Liver (tissue), 9 donors: Measurements from ENCODE around the gene CCDC71. TPM values are rescaled to one million over a fixed set of nuclear protein-coding genes. Genes with fewer than 3 reads are reported as not detected.

Source experiments
- DNase-seq: peaks from one replicate; pipeline ENCODE4 v3.0.0-alpha.2; 2017; ENCODE audit warnings: low spot score
- H3K27ac ChIP-seq, 2 donors: one replicate each; pipeline ENCODE4 v1.7.0; 2013; ENCODE audit warnings: inconsistent platforms in 2 of 2, low read length in 2 of 2, control low read depth in 1 of 2, low read depth in 1 of 2, mild to moderate bottlenecking in 1 of 2
- H3K27me3 ChIP-seq, 4 donors: one replicate each; pipeline versions ENCODE4 v1.6.1 to v1.7.0; 2013; ENCODE audit warnings: low read length in 3 of 4, inconsistent platforms in 1 of 4, mild to moderate bottlenecking in 1 of 4, moderate library complexity in 1 of 4; ENCODE audit not compliant: control insufficient read depth in 4 of 4, insufficient read depth in 4 of 4
- H3K36me3 ChIP-seq, 4 donors: one replicate each; pipeline versions ENCODE4 v1.6.1 to v1.7.0; 2013; ENCODE audit warnings: low read length in 3 of 4, mild to moderate bottlenecking in 3 of 4, low read depth in 1 of 4, moderate library complexity in 1 of 4; ENCODE audit not compliant: control insufficient read depth in 4 of 4, insufficient read depth in 3 of 4
- H3K4me1 ChIP-seq, 4 donors: one replicate each; pipeline versions ENCODE4 v1.6.1 to v1.7.0; 2013; ENCODE audit warnings: low read length in 3 of 4, mild to moderate bottlenecking in 3 of 4, moderate library complexity in 1 of 4; ENCODE audit not compliant: control insufficient read depth in 4 of 4, insufficient read depth in 4 of 4
- H3K4me3 ChIP-seq, 3 donors: one replicate each; pipeline versions ENCODE4 v1.6.1 to v1.7.0; 2013; ENCODE audit warnings: low read length in 3 of 3, control low read depth in 1 of 3, low read depth in 1 of 3, mild to moderate bottlenecking in 1 of 3
- H3K9ac ChIP-seq, 2 donors: one replicate each; pipeline ENCODE4 v1.7.0; 2013; ENCODE audit warnings: low read length in 2 of 2, mild to moderate bottlenecking in 2 of 2, moderate library complexity in 2 of 2, control low read depth in 1 of 2, low read depth in 1 of 2
- H3K9me3 ChIP-seq, 4 donors: one replicate each; pipeline versions ENCODE4 v1.6.1 to v1.7.0; 2013; ENCODE audit warnings: low read length in 3 of 4; ENCODE audit not compliant: control insufficient read depth in 4 of 4
- EGR1 ChIP-seq, 2 donors: IDR thresholded peaks; 2 replicates each; pipeline ENCODE4 v1.6.1; 2016 to 2018; ENCODE audit warnings: antibody characterized with exemption in 2 of 2, low read depth in 2 of 2
- FOXA1 ChIP-seq: IDR thresholded peaks from 2 replicates; pipeline ENCODE4 v1.6.1; 2016; ENCODE audit warnings: antibody characterized with exemption
- FOXA2 ChIP-seq: IDR thresholded peaks from 2 replicates; pipeline ENCODE4 v1.6.1; 2016; ENCODE audit warnings: antibody characterized with exemption
- GABPA ChIP-seq, 2 donors: IDR thresholded peaks in 1 of 2; conservative IDR thresholded peaks in 1 of 2; 2 replicates each; pipeline ENCODE4 v1.6.1; 2016; ENCODE audit warnings: antibody characterized with exemption in 2 of 2, mild to moderate bottlenecking in 1 of 2, moderate library complexity in 1 of 2
- HNF4A ChIP-seq, 2 donors: conservative IDR thresholded peaks; 2 replicates each; pipeline ENCODE4 v1.6.1; 2016; ENCODE audit warnings: antibody characterized with exemption in 2 of 2, mild to moderate bottlenecking in 2 of 2
- HNF4G ChIP-seq: IDR thresholded peaks from 2 replicates; pipeline ENCODE4 v1.6.1; 2016; ENCODE audit warnings: antibody characterized with exemption
- JUND ChIP-seq, 2 donors: IDR thresholded peaks; 2 replicates each; pipeline ENCODE4 v1.6.1; 2016; ENCODE audit warnings: antibody characterized with exemption in 2 of 2
- NR2F2 ChIP-seq: IDR thresholded peaks from 2 replicates; pipeline ENCODE4 v1.6.1; 2016; ENCODE audit warnings: antibody characterized with exemption
- RAD21 ChIP-seq, 2 donors: IDR thresholded peaks; 2 replicates each; pipeline ENCODE4 v1.6.1; 2016; ENCODE audit warnings: antibody characterized with exemption in 2 of 2, mild to moderate bottlenecking in 2 of 2
- RXRA ChIP-seq, 2 donors: IDR thresholded peaks; 2 replicates each; pipeline ENCODE4 v1.6.1; 2017 to 2018; ENCODE audit warnings: antibody characterized with exemption in 2 of 2, mild to moderate bottlenecking in 1 of 2
- SP1 ChIP-seq: IDR thresholded peaks from 2 replicates; pipeline ENCODE4 v1.6.1; 2018; ENCODE audit warnings: antibody characterized with exemption, mild to moderate bottlenecking
- TAF1 ChIP-seq: conservative IDR thresholded peaks from 2 replicates; pipeline ENCODE4 v1.6.1; 2016; ENCODE audit warnings: antibody characterized with exemption, mild to moderate bottlenecking
- YY1 ChIP-seq: IDR thresholded peaks from 2 replicates; pipeline ENCODE4 v1.6.1; 2016; ENCODE audit warnings: antibody characterized with exemption, mild to moderate bottlenecking
- WGBS: extraction: QIAGEN DNeasy Blood & Tissue Kit; methylation state at CpG from one replicate; pipeline ENCODE4 v1.1.7; 2013; 5-methylcytosine and 5-hydroxymethylcytosine counted together
- polyA plus RNA-seq, 2 donors: library from polyadenylated mRNA; stranded (reverse) in 1 of 2; unstranded in 1 of 2; fragments of 200-250 nt in 1 of 2; fragments of >200 nt in 1 of 2; fragmentation: Nextera tagmentation in 1 of 2; extraction: Ambion mirVana in 1 of 2; gene quantifications; one replicate each; pipeline versions ENCODE4 v1.2.1 to v1.2.3, GENCODE V29; 2013 to 2015
- total RNA-seq, 2 donors: library from RNA; depleted of rRNA; stranded (reverse); fragments of >200 nt; gene quantifications; one replicate each; pipeline ENCODE4 v1.2.3, GENCODE V29; 2014
- TF ChIP-seq, protein P1 (sequence below): IDR thresholded peaks from 2 replicates; pipeline ENCODE4 v1.6.1; 2016; ENCODE audit warnings: antibody characterized with exemption
- TF ChIP-seq, protein P2 (sequence below): IDR thresholded peaks from 2 replicates; pipeline ENCODE4 v1.6.1; 2016; ENCODE audit warnings: antibody characterized with exemption
- TF ChIP-seq, protein P3 (sequence below): IDR thresholded peaks from 2 replicates; pipeline ENCODE4 v1.6.1; 2016; ENCODE audit warnings: antibody characterized with exemption, mild to moderate bottlenecking
- TF ChIP-seq, protein P4 (sequence below): fragments of 150-350 bp; IDR thresholded peaks from 2 replicates; pipeline ENCODE4 v1.5.1; 2017; ENCODE audit warnings: improper control_type of control experiment, low read depth, low read length; ENCODE audit not compliant: missing input control
- donor health status: healthy.
- donor health status: healthy.
- donor health status: healthy.
- donor health status: healthy.
- donor health status: healthy.

Gene CCDC71
- total and polyA plus RNA-seq, 4 donors = 1.1 to 10.7 (median 8.2) TPM

- WGBS = 40% methylated on average over 4 of the region's 4 CpGs
- Histone ChIP-seq H3K36me3 (no peaks in the 10 kb centered on the region), H3K4me1 (peaks cover 2 to 51% (median 46%) of the 10 kb centered on the region in 4 donors), H3K9ac (no peak overlapping the region), H3K27ac (no peak overlapping the region), H3K27me3 (no peaks in the 10 kb centered on the region), H3K9me3 (no peaks in the 10 kb centered on the region), H3K4me3 (no peak overlapping the region)
- no peak for DNase-seq
- TF ChIP-seq YY1 (no peak), SP1 (peak; percentile 27), HNF4A (conservative IDR thresholded peaks at IDR 0.05) (peak; percentile 46 to 63), RXRA (IDR thresholded peaks at IDR 0.05) (peak; percentile 79 to 94), TAF1 (no peak)
These were observed 30.6 kb downstream of the CCDC71 start for GRCh38 chr3:49135499-49135898.

GRCh38 chr3:49134471-49135265 lies 31.5 kb downstream of the CCDC71 start:
- Histone ChIP-seq H3K27me3 (no peaks in the 10 kb centered on the region), H3K4me3 (no peak overlapping the region), H3K36me3 (no peaks in the 10 kb centered on the region), H3K4me1 (peaks cover 2 to 57% (median 51%) of the 10 kb centered on the region in 4 donors), H3K27ac (no peak overlapping the region), H3K9me3 (no peaks in the 10 kb centered on the region), H3K9ac (no peak overlapping the region)
- DNase-seq = no peak
- 25% methylated on average over 3 of the region's 3 CpGs for WGBS
- peak; percentile 92 to 98 for TF ChIP-seq RXRA (IDR thresholded peaks at IDR 0.05)
- peak; percentile 52 for TF ChIP-seq SP1
- TF ChIP-seq, protein P1, sequence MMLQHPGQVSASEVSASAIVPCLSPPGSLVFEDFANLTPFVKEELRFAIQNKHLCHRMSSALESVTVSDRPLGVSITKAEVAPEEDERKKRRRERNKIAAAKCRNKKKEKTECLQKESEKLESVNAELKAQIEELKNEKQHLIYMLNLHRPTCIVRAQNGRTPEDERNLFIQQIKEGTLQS = no peak
- peak; percentile 100 for TF ChIP-seq NR2F2
- TF ChIP-seq HNF4A (conservative IDR thresholded peaks at IDR 0.05) = peak; percentile 89 to 96
- TF ChIP-seq HNF4G = peak; percentile 75
- TF ChIP-seq, protein P2, sequence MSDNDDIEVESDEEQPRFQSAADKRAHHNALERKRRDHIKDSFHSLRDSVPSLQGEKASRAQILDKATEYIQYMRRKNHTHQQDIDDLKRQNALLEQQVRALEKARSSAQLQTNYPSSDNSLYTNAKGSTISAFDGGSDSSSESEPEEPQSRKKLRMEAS = no peak
- no peak for TF ChIP-seq FOXA1

DNA sequence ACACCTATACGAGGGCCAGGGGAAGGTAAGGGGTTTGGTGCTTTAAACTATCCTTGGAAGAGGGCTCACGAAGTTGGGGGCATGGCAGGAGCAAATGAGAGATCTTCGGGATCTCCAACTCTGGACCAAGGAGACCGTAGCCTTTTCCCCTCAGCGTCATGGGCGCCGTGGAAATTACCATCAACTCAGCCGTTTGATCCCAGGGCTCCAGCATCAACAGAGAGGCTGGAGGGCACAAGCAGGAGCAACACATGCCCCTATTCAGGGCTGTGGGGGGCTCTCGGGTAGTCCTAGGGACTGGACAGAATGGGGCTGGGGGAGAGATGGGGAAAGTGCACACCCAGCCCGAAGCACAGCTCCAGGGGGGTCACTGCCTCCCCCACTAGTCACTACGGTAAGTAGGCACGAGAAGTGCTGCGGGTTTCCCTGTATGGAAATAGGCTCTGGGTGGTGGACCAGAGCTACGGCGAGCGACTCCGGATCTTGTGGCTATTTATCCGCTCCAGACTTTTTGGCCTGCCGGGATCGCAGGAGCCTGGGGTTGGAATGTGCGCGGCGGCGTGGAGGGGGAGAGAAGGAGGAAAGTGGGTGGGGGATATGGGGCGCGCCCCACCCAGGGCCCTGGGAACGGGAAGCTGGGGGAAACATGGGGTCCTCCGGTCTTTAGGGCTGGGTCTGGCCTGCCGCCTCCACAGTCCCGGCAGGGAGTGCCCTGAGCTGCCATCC lies 32.7 kb downstream of the CCDC71 start:
- peaks cover 2 to 57% (median 51%) of the 10 kb centered on the region in 4 donors for H3K4me1 ChIP-seq
- H3K9ac ChIP-seq = peak overlapping the region; percentile 35 to 58
- DNase-seq = peak; percentile 70
- peak overlapping the region; percentile 52 to 60 for H3K27ac ChIP-seq
- H3K36me3 ChIP-seq = peaks cover 0 to 6% (median 0%) of the 10 kb centered on the region in 4 donors
- H3K9me3 ChIP-seq = no peaks in the 10 kb centered on the region
- WGBS = 4% methylated on average over 30 of the region's 30 CpGs
- no peaks in the 10 kb centered on the region for H3K27me3 ChIP-seq
- peak overlapping the region; percentile 59 to 93 (median 69) for H3K4me3 ChIP-seq
- TF ChIP-seq, protein P2 = no peak
- TF ChIP-seq HNF4G (no peak), NR2F2 (peak; percentile 67), SP1 (peak; percentile 39), EGR1 (IDR thresholded peaks at IDR 0.05; ENCODE audit: low read depth in 2 of 2) (peak in 1 of 2 donors; percentile 25), HNF4A (conservative IDR thresholded peaks at IDR 0.05) (peak; percentile 30 to 38), JUND (IDR thresholded peaks at IDR 0.05) (no peak), FOXA2 (no peak), YY1 (peak; percentile 27), RXRA (IDR thresholded peaks at IDR 0.05) (peak; percentile 28 to 40), GABPA (IDR thresholded peaks at IDR 0.05 in 1 of 2, conservative IDR thresholded peaks at IDR 0.05 in 1 of 2) (peak in 1 of 2 donors; percentile 4), TAF1 (no peak), RAD21 (IDR thresholded peaks at IDR 0.05) (peak in 1 of 2 donors; percentile 21)
- TF ChIP-seq, protein P1 = no peak
- TF ChIP-seq, protein P3, sequence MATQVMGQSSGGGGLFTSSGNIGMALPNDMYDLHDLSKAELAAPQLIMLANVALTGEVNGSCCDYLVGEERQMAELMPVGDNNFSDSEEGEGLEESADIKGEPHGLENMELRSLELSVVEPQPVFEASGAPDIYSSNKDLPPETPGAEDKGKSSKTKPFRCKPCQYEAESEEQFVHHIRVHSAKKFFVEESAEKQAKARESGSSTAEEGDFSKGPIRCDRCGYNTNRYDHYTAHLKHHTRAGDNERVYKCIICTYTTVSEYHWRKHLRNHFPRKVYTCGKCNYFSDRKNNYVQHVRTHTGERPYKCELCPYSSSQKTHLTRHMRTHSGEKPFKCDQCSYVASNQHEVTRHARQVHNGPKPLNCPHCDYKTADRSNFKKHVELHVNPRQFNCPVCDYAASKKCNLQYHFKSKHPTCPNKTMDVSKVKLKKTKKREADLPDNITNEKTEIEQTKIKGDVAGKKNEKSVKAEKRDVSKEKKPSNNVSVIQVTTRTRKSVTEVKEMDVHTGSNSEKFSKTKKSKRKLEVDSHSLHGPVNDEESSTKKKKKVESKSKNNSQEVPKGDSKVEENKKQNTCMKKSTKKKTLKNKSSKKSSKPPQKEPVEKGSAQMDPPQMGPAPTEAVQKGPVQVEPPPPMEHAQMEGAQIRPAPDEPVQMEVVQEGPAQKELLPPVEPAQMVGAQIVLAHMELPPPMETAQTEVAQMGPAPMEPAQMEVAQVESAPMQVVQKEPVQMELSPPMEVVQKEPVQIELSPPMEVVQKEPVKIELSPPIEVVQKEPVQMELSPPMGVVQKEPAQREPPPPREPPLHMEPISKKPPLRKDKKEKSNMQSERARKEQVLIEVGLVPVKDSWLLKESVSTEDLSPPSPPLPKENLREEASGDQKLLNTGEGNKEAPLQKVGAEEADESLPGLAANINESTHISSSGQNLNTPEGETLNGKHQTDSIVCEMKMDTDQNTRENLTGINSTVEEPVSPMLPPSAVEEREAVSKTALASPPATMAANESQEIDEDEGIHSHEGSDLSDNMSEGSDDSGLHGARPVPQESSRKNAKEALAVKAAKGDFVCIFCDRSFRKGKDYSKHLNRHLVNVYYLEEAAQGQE = no peak
- TF ChIP-seq, protein P4, sequence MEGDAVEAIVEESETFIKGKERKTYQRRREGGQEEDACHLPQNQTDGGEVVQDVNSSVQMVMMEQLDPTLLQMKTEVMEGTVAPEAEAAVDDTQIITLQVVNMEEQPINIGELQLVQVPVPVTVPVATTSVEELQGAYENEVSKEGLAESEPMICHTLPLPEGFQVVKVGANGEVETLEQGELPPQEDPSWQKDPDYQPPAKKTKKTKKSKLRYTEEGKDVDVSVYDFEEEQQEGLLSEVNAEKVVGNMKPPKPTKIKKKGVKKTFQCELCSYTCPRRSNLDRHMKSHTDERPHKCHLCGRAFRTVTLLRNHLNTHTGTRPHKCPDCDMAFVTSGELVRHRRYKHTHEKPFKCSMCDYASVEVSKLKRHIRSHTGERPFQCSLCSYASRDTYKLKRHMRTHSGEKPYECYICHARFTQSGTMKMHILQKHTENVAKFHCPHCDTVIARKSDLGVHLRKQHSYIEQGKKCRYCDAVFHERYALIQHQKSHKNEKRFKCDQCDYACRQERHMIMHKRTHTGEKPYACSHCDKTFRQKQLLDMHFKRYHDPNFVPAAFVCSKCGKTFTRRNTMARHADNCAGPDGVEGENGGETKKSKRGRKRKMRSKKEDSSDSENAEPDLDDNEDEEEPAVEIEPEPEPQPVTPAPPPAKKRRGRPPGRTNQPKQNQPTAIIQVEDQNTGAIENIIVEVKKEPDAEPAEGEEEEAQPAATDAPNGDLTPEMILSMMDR = no peak
